ENCODE data around the gene RIMBP2.

Gene RIMBP2

GRCh38 chr12:130382818-130383217 is 333.3 kb downstream of the RIMBP2 start:
- TF ChIP-seq CTCF (IDR thresholded peaks at IDR 0.05; ENCODE audit: borderline replicate concordance, control extremely low read depth, extremely low read depth, insufficient read depth, missing control alignments): no peak
- in situ Hi-C loops (cut with MboI; ENCODE audit: low sequenced_read_pairs, unreplicated experiment): no loop called here
- DNase-seq (ENCODE audit: low spot score): no peak

- DNase-seq (ENCODE audit: low spot score): no peak
- no peak for TF ChIP-seq CTCF (IDR thresholded peaks at IDR 0.05; ENCODE audit: borderline replicate concordance, control extremely low read depth, extremely low read depth, insufficient read depth, missing control alignments)
- in situ Hi-C loops (cut with MboI; ENCODE audit: low sequenced_read_pairs, unreplicated experiment): no loop called here
These were observed 340.5 kb downstream of the RIMBP2 start for GRCh38 chr12:130375296-130376287.

- in situ Hi-C loops (cut with MboI; ENCODE audit: low sequenced_read_pairs, unreplicated experiment): no loop called here
- no peak for DNase-seq (ENCODE audit: low spot score)
- no peak for TF ChIP-seq CTCF (IDR thresholded peaks at IDR 0.05; ENCODE audit: borderline replicate concordance, control extremely low read depth, extremely low read depth, insufficient read depth, missing control alignments)
These were observed 342.0 kb downstream of the RIMBP2 start for GRCh38 chr12:130374083-130374482.

GRCh38 chr12:130372936-130373335 is 343.2 kb downstream of the RIMBP2 start:
- in situ Hi-C loops (cut with MboI; ENCODE audit: low sequenced_read_pairs, unreplicated experiment): no loop called here
- TF ChIP-seq CTCF (IDR thresholded peaks at IDR 0.05; ENCODE audit: borderline replicate concordance, control extremely low read depth, extremely low read depth, insufficient read depth, missing control alignments): no peak
- DNase-seq (ENCODE audit: low spot score): no peak

- no peak for TF ChIP-seq CTCF (IDR thresholded peaks at IDR 0.05; ENCODE audit: borderline replicate concordance, control extremely low read depth, extremely low read depth, insufficient read depth, missing control alignments)
- in situ Hi-C loops (cut with MboI; ENCODE audit: low sequenced_read_pairs, unreplicated experiment): no loop called here
- no peak for DNase-seq (ENCODE audit: low spot score)
These were observed 344.8 kb downstream of the RIMBP2 start for GRCh38 chr12:130371296-130371695.

GRCh38 chr12:130369816-130370215 is 346.3 kb downstream of the RIMBP2 start:
- in situ Hi-C loops (cut with MboI; ENCODE audit: low sequenced_read_pairs, unreplicated experiment): no loop called here
- TF ChIP-seq CTCF (IDR thresholded peaks at IDR 0.05; ENCODE audit: borderline replicate concordance, control extremely low read depth, extremely low read depth, insufficient read depth, missing control alignments): no peak
- no peak for DNase-seq (ENCODE audit: low spot score)
